HG03378 (cell line): ENCODE measurements around the gene CHAF1B.
"Not testable (repeated sequence)": the region's sequence is repeated elsewhere in the genome, so short reads cannot be mapped to it uniquely, and the experiment has no call there.

Experiments
- ATAC-seq: cut with Tn5 transposase; IDR thresholded peaks from one replicate; pipeline ENCODE4 v1.9.1; 2021; ENCODE audit warnings: mild to moderate bottlenecking, moderate library complexity; ENCODE audit not compliant: unreplicated experiment

Gene CHAF1B

GRCh38 chr21:36385233-36386030, at the start of gene CHAF1B:
Gene CHAF1B (plus strand): TSS chr21:36385392. CDS start chr21:36386137, 745 bp downstream.
- peak; percentile 80 for ATAC-seq

GRCh38 chr21:36337099-36337509, 48.1 kb upstream of the CHAF1B start:
- no peak for ATAC-seq

DNA sequence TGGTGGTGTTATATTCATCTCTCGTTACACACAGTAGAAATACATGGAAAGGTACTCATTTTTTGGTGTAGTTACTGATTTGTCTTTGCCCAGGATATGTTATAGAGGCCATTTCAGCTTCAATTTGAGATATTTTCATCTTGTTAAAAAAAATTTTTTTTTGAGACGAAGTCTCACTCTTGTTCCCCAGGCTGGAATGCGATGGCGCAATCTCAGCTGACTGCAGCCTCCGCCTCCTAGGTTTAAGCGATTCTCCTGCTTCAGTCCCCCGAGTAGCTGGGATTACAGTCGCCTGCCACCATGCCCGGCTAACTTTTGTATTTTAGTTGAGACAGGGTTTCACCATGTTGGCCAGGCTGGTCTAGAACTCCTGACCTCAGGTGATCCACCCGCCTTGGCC, 46.2 kb upstream of the CHAF1B start:
- ATAC-seq: no peak

- ATAC-seq: not testable (repeated sequence)
These were observed 42.6 kb upstream of the CHAF1B start for GRCh38 chr21:36342581-36342980.

DNA sequence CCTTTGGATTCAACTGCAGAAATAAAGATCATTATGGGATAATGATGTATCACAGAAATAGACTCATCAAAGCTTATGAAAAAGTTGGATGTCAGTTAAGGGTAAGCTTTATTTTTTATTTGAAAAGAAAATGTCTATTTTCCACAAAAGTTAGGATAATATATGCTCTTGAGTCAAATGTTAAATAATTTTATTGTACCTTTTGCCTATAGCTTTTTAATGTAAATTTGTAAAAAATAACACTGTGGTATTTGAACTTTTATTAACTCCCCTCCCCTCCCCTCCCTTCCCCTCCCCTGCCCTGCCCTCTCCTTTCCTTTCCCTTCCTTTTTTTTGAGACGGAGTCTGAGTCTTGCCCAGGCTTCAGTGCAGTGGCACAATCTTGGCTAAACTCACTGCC, 40.3 kb upstream of the CHAF1B start:
- no peak for ATAC-seq

- no peak for ATAC-seq
These were observed 37.8 kb upstream of the CHAF1B start for GRCh38 chr21:36347278-36347961.

DNA sequence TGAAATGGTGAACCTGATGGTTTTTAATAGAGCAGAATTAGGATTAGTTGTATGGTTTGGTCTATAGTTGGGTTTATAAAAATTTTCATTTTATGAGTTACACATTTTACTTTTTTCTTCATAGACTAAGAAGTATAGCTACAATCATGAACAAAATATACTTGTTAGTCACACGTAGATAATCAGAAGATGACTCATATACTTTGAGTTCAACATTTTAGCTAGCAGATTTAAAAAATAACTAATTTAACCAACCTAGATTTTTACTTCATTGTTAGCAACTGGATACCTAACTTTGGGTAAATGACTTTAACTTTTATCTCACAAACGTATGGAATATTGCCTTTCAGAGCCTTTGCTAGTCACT, 37.2 kb upstream of the CHAF1B start:
- ATAC-seq: no peak

GRCh38 chr21:36349315-36349714, 35.9 kb upstream of the CHAF1B start:
- no peak for ATAC-seq

DNA sequence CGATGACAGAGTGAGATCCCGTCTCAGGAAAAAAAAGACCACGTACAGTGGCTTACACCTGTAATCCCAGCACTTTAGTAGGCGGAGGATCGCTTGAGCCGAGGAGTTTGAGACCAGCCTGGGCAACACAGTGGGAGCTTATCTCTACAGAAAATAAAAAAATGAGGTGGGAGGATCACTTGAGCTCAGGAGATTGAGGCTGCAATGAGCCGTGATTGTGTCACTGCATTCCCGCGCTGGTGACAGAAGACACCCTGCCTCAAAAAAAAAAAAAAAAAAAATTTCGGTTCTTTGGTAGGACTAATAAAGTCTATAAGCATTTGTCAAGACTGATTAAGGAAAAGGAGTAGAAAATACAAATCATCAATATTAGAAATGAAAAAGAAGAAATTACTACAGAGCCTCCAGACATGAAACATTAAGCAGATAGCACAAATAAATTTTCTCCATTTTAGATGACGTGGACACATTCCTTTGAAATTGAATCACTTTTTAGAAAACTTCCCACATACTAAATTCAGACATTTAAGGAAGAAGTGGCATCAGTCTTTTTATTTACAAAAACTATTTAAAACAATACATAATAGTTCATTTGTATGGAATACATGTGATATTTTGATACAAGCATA, 34.8 kb upstream of the CHAF1B start:
- no peak for ATAC-seq

- ATAC-seq: no peak
These were observed 30.1 kb upstream of the CHAF1B start for GRCh38 chr21:36354918-36355680.

- ATAC-seq: no peak
These were observed 29.3 kb upstream of the CHAF1B start for GRCh38 chr21:36355868-36356267.

DNA sequence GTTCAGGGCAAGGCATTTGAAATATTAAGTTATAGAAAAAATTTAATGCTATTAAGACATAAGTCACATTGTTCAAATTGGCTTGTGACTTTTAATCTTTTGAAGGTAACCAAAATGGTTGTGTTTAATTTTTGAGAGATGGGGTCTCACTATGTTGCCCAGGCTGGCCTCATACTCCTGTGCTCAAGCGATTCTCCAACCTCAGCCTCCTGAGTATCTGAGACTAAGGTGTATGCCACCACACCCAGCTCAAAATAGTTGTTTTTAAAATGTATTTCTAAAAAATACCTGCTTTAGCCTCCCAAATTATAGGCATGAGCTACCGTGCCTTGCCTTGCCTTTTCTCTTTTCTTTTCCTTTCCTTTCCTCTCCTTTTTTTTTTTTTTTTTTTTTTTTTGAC, 26.0 kb upstream of the CHAF1B start:
- no peak for ATAC-seq

DNA sequence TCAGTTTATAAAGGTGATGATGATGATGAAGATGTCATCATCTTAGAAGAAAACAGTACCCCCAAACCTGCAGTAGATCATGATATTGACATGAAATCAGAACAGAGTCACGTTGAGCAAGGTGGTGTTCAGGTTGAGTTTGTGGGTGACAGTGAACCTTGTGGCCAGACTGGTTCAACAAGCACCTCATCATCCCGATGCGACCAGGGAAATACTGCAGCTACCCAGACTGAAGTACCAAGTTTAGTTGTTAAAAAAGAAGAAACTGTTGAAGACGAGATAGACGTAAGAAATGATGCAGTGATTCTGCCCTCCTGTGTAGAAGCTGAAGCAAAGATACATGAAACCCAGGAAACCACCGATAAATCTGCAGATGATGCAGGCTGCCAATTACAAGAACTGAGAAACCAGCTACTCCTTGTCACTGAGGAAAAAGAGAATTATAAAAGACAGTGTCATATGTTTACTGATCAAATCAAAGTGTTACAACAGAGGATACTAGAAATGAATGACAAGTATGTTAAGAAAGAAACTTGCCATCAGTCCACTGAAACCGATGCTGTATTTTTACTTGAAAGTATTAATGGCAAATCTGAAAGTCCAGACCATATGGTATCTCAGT, 16.0 kb upstream of the CHAF1B start:
- no peak for ATAC-seq

DNA sequence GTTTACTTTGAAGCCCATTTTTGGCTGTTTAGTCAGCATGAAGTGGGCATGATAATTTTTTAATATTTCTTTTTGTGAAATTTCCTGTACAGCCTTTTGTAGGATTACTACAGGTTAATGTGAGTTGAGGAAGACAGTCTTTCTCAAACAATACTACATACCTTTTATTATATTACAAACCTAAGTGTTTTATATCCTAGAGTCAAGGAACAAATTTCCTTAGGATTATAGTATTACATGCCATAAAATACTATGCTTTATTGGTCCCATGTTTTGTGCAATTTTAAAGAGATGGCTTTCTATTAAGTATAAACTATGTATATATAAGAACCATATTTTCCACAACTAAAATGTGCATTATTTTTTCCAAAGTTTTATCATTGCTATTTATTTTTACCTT, 9.2 kb upstream of the CHAF1B start:
- ATAC-seq: no peak

DNA sequence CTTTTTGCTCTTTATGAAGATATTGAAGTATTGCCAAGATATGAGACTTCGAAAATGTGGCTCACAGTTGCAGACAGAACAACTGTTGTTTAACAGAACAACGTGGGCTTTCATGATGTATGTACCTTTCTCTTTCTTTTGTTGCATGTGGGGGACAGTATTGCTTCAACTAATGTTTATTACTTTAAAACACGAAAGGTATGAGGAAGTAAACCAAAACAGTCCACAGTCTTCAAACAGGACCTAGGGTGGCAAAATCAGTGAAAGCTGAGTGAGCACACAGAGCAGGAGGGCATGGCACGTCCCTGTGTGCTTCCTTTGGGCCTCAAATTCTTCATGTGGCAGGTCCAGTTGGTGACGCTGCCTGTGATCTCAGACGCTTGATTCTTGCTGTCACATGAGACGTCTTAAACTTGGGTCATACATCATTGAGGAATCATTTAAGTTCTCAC, 7.8 kb upstream of the CHAF1B start:
- no peak for ATAC-seq

GRCh38 chr21:36379251-36379650, 5.9 kb upstream of the CHAF1B start:
- no peak for ATAC-seq

- no peak for ATAC-seq
These were observed 3.2 kb upstream of the CHAF1B start for GRCh38 chr21:36381841-36382589.

GRCh38 chr21:36382722-36383121, 2.5 kb upstream of the CHAF1B start:
- not testable (repeated sequence) for ATAC-seq

DNA sequence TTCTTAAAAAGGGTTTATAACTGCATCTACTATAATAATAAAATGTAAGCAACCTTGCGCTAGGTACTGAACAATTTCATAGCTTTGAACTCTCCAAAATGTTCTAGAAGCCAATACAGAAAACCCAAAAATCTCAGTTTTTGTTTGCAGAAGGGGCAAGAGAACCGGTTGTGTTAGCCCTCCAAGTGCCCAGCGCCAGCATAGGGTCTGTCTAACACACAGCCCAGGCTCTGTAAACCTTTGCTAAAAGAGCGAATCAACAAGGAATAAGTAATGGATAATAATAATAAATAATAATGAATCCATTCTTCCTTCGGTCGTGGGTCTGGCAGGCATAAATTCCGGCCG, 333 bp upstream of the CHAF1B start:
- peak; percentile 28 for ATAC-seq

- no peak for ATAC-seq
These were observed 945 bp downstream of the CHAF1B start for GRCh38 chr21:36386031-36386642.
